HG03571 (cell line): ENCODE measurements around the gene CNTNAP2.
A peak's percentile ranks its signal among the peaks of the same experiment; 100 is the strongest.
"Not testable (repeated sequence)": the region's sequence is repeated elsewhere in the genome, so short reads cannot be mapped to it uniquely, and the experiment has no call there.

Experiments
- ATAC-seq: cut with Tn5 transposase; IDR thresholded peaks from one replicate; pipeline ENCODE4 v1.9.1; 2021; ENCODE audit not compliant: unreplicated experiment

The CNTNAP2 gene

GRCh38 chr7:148042935-148043631 lies 1926.5 kb downstream of the CNTNAP2 start:
- ATAC-seq, result no peak

GRCh38 chr7:148044173-148044572 lies 1927.6 kb downstream of the CNTNAP2 start:
- ATAC-seq, result no peak

GRCh38 chr7:148045521-148045920 lies 1928.9 kb downstream of the CNTNAP2 start:
- ATAC-seq, result no peak

- ATAC-seq, result no peak
These were observed 1932.5 kb downstream of the CNTNAP2 start for GRCh38 chr7:148049068-148049467.

GRCh38 chr7:148050492-148051158 lies 1934.0 kb downstream of the CNTNAP2 start:
- no peak for ATAC-seq

- ATAC-seq, result no peak
These were observed 1939.8 kb downstream of the CNTNAP2 start for GRCh38 chr7:148056406-148056805.

GRCh38 chr7:148058092-148058491 lies 1941.5 kb downstream of the CNTNAP2 start:
- no peak for ATAC-seq

- no peak for ATAC-seq
These were observed 1942.2 kb downstream of the CNTNAP2 start for GRCh38 chr7:148058753-148059152.

GRCh38 chr7:148060724-148061123 lies 1944.1 kb downstream of the CNTNAP2 start:
- ATAC-seq, result peak; percentile 80

- not testable (repeated sequence) for ATAC-seq
These were observed 1961.5 kb downstream of the CNTNAP2 start for GRCh38 chr7:148078111-148078510.

- ATAC-seq, result no peak
These were observed 1962.8 kb downstream of the CNTNAP2 start for GRCh38 chr7:148079206-148080080.

GRCh38 chr7:148083448-148083847 lies 1966.8 kb downstream of the CNTNAP2 start:
- ATAC-seq, result no peak

- ATAC-seq, result no peak
These were observed 1967.5 kb downstream of the CNTNAP2 start for GRCh38 chr7:148084138-148084537.

- ATAC-seq, result no peak
These were observed 1975.3 kb downstream of the CNTNAP2 start for GRCh38 chr7:148091882-148092281.

GRCh38 chr7:148093375-148094166 lies 1977.0 kb downstream of the CNTNAP2 start:
- no peak for ATAC-seq

GRCh38 chr7:148095066-148095465 lies 1978.5 kb downstream of the CNTNAP2 start:
- ATAC-seq, result no peak

- no peak for ATAC-seq
These were observed 1987.6 kb downstream of the CNTNAP2 start for GRCh38 chr7:148104136-148104716.

- no peak for ATAC-seq
These were observed 1988.3 kb downstream of the CNTNAP2 start for GRCh38 chr7:148104924-148105323.

GRCh38 chr7:148105853-148106252 lies 1989.3 kb downstream of the CNTNAP2 start:
- no peak for ATAC-seq

GRCh38 chr7:148107443-148108127 lies 1991.0 kb downstream of the CNTNAP2 start:
- no peak for ATAC-seq
